Small intestine (tissue), 7 donors: ENCODE results near the gene ZNF507. TPM values are rescaled to one million over a fixed set of nuclear protein-coding genes. Genes with fewer than 3 reads are reported as not detected.

Experiments used
- DNase-seq, 2 donors: peaks; one replicate each; pipeline versions ENCODE4 v3.0.0 to v3.0.0-alpha.2; 2013
- FAIRE-seq: peaks from 2 replicates; lab custom pipeline; 2012; peaks lifted over from hg19 to GRCh38; lab: Jason Lieb, UNC
- H3K27ac ChIP-seq, 3 donors: one replicate each; pipeline ENCODE4 v1.5.1; 2013; ENCODE audit warnings: low read length in 2 of 3, mild to moderate bottlenecking in 2 of 3, control low read depth in 1 of 3, inconsistent platforms in 1 of 3, low read depth in 1 of 3, moderate library complexity in 1 of 3
- H3K27me3 ChIP-seq, 3 donors: one replicate each; pipeline ENCODE4 v1.6.1; 2013; ENCODE audit warnings: low read length in 3 of 3, inconsistent platforms in 1 of 3; ENCODE audit not compliant: control insufficient read depth in 3 of 3, insufficient read depth in 3 of 3
- H3K36me3 ChIP-seq, 3 donors: one replicate each; pipeline ENCODE4 v1.6.1; 2013; ENCODE audit warnings: low read length in 3 of 3, inconsistent platforms in 1 of 3, low read depth in 1 of 3, mild to moderate bottlenecking in 1 of 3, moderate library complexity in 1 of 3; ENCODE audit not compliant: control insufficient read depth in 3 of 3, insufficient read depth in 2 of 3
- H3K4me1 ChIP-seq, 3 donors: one replicate each; pipeline ENCODE4 v1.6.1; 2013; ENCODE audit warnings: low read length in 2 of 3, inconsistent platforms in 1 of 3, low read depth in 1 of 3, mild to moderate bottlenecking in 1 of 3, moderate library complexity in 1 of 3; ENCODE audit not compliant: control insufficient read depth in 3 of 3, insufficient read depth in 2 of 3
- H3K4me3 ChIP-seq, 3 donors: one replicate each; pipeline ENCODE4 v1.5.1; 2013; ENCODE audit warnings: low read length in 3 of 3, control low read depth in 1 of 3, inconsistent platforms in 1 of 3, low read depth in 1 of 3, mild to moderate bottlenecking in 1 of 3, moderate library complexity in 1 of 3
- H3K9me3 ChIP-seq, 2 donors: one replicate each; pipeline ENCODE4 v1.6.1; 2013; ENCODE audit warnings: low read depth in 1 of 2, low read length in 1 of 2; ENCODE audit not compliant: control insufficient read depth in 2 of 2, insufficient read depth in 1 of 2
- WGBS, 3 donors: extraction: QIAGEN DNeasy Blood & Tissue Kit; methylation state at CpG; one replicate each; pipeline ENCODE4 v1.1.7; 2013; 5-methylcytosine and 5-hydroxymethylcytosine counted together
- polyA plus RNA-seq, 4 donors: library from polyadenylated mRNA; stranded (reverse) in 3 of 4; unstranded in 1 of 4; fragments of 200-250 nt in 3 of 4; fragments of 120-200 nt in 1 of 4; gene quantifications; one replicate each; pipeline versions ENCODE4 v1.2.1 to v1.2.3, GENCODE V29; 2013
- donor health status: healthy with polysubstance abuse.
- donor health status: control.
- donor health status: control.
- donor health status: Bipolar disorder and iron deficiency.
- donor health status: healthy.

ZNF507 gene
- polyA plus RNA-seq, 4 donors, result 3.2 to 17.1 (median 5.5) TPM

DNA sequence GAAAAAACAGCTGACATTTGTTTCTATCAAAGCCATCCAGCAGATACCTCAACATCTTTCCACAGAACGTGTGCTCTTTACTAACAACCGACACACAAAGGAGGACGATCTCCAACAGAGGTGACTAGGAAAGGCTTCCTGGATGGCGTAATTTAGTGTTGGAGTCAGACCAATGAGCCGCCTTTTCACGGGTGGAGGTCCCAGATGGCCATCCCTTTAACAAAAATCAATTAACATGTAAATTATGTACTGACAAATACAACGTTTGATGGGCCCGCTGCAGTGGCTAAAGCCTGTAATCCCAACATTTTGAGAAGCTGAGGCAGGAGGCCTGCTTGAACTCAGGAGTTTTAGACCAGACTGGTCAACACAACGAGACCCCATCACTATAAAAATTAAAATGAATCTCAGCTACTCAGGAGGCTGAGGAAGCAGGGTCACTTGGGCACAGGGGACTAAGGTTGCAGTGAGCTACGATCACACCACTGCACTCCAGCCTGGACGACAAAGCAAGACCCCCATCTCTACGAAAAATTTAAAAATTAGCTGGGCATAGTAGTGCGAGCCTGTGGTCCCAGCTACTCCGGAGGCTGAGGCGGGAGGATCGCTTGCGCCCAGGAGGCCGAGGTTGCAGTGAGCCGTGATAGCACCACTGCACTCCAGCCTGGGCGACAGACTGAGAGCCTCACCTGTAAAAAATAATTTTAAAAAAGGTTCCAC, 59.0 kb downstream of the ZNF507 start:
- 59 to 65% (median 63%) methylated on average over 20 of the region's 20 CpGs for WGBS, 3 donors
- FAIRE-seq, result no peak
- no peaks in the 10 kb centered on the region for H3K9me3 ChIP-seq
- H3K27me3 ChIP-seq, result no peaks in the 10 kb centered on the region
- DNase-seq, result peak in 1 of 2 donors; percentile 36
- peaks cover 2 to 4% (median 3%) of the 10 kb centered on the region in 3 donors for H3K4me1 ChIP-seq
- peak overlapping the region; percentile 93 to 98 (median 98) for H3K27ac ChIP-seq
- H3K36me3 ChIP-seq, result peaks cover under 1 to 3% (median 1%) of the 10 kb centered on the region in 3 donors
- H3K4me3 ChIP-seq, result peak overlapping the region; percentile 69 to 98 (median 75)

DNA sequence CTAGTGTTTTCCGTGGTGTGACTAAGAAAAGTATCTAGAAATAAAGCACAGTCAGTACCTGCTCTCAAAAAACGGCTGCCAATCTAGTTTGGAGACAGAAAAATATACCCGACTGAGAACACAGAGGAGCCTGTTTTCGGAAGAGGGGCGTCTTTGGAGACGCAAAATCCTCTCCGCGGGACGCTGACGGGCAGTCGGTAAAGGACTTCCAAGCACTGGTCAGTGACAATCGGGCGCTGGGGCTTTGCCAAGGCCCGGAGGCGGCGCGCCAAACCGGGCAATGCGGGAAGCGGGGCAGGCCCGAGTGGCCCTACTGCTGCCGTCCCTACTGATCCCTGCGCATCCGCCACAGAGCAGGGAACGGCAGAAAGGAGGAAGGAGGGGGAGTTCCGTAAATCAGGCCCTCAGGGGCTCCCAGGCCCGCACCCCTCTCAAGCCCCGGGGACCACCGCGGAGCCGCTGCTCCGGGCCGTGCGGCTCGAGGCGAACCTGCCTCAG, 59.6 kb downstream of the ZNF507 start:
- Histone ChIP-seq H3K4me1 (peaks cover 2 to 4% (median 3%) of the 10 kb centered on the region in 3 donors), H3K27ac (peak overlapping the region; percentile 93 to 98 (median 98)), H3K9me3 (no peaks in the 10 kb centered on the region), H3K36me3 (peaks cover 3 to 5% (median 4%) of the 10 kb centered on the region in 3 donors), H3K4me3 (peak overlapping the region; percentile 69 to 98 (median 75)), H3K27me3 (no peaks in the 10 kb centered on the region)
- 0 to 1% (median 0%) methylated on average over 30 to 36 of the region's 36 CpGs for WGBS, 3 donors
- DNase-seq (peak in 1 of 2 donors; percentile 28), FAIRE-seq (no peak)

- Histone ChIP-seq H3K4me1 (peaks cover 2 to 4% (median 3%) of the 10 kb centered on the region in 3 donors), H3K27ac (peak within 1 kb of the TSS; percentile 93 to 98 (median 98)), H3K9me3 (no peaks in the 10 kb centered on the region), H3K36me3 (peaks cover 3 to 5% (median 4%) of the 10 kb centered on the region in 3 donors), H3K4me3 (peak within 1 kb of the TSS; percentile 69 to 98 (median 75)), H3K27me3 (no peaks in the 10 kb centered on the region)
- FAIRE-seq (no peak), DNase-seq (peak; percentile 93 to 96)
- WGBS, 3 donors, result 0 to 1% (median 0%) methylated on average over 77 to 104 of the region's 104 CpGs
Observed at GRCh38 chr19:32405431-32406160, 60.2 kb downstream of the ZNF507 start, which contains the start of gene DPY19L3. TSS of gene DPY19L3 (plus strand) at chr19:32405770. CDS start at chr19:32408254, 2,484 bp downstream.

- H3K27me3 ChIP-seq, result no peaks in the 10 kb centered on the region
- H3K4me3 ChIP-seq, result peak overlapping the region; percentile 69 to 98 (median 75)
- 7 to 11% (median 8%) methylated on average over 24 to 33 of the region's 33 CpGs for WGBS, 3 donors
- H3K4me1 ChIP-seq, result peaks cover 2 to 4% (median 3%) of the 10 kb centered on the region in 3 donors
- no peak for FAIRE-seq
- H3K27ac ChIP-seq, result peak overlapping the region in 2 of 3 donors; percentile 98
- no peaks in the 10 kb centered on the region for H3K9me3 ChIP-seq
- H3K36me3 ChIP-seq, result peaks cover 3 to 5% (median 4%) of the 10 kb centered on the region in 3 donors
- no peak for DNase-seq
Observed at GRCh38 chr19:32406161-32407003, 61.0 kb downstream of the ZNF507 start.

DNA sequence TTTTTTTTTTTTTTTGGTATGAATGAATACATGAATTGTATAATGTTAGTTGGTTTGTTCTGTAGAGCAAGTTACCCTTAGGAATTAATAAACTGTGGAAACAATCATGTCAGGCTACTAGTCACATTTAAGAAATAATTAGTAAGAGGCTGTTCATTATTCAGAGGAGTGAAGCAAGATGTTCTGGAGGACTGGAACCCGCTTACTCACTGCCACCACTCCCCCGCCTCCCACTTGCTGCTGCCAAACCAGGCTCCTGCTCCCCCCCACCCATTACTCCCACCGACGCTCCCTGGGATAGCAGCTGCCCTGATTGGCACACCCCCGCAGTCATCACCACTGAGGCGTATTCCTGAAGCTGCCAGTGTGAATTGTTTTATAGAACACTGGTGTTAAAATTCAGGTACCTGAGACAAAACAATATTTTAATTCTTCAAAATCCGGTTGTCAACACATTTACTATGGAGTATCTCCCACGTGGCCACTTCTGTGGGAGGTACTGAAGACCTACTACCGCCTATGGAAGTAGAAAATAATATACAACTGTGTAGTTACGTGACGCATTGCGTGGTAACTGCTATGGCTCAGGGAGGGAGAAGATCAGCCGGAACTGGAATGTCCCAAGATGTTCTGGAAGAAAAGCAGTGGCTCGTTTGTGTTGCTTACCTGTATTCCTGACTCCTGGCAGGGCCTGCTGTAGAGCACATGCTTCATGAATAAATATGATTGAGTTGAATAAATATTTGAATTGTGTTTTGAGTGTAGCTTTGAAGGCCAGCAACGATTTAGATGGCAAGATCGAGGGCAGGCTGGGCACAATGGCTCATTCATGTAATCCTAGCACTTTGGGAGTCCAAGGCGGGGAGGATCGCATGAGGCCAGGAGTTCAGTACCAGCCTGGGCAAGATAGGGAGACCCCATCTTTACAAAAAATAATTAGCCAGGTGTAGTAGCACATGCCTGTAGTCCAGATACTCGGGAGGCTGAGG, 61.9 kb downstream of the ZNF507 start:
- WGBS, 3 donors, result 80 to 84% (median 82%) methylated on average over 19 of the region's 19 CpGs

DNA sequence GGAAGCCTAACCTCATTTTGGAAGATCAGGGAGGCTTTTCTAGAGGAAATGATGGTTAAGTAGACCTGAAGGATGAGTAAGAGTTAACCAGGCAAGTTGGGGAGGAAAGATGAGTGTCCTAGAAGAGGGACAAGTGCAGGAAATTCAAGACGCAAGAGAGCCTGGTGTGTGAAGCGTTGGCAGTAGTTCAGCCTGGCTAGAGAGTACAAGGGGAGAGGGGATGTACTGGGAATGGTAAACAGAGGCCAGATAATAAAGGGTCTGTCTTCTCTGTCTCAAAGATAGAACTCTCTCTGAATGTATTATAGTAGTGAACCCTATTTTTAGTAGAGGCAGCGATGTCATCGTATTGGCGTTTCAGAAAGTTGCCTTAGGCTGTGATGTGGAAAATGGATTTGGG, 69.8 kb downstream of the ZNF507 start:
- 88 to 95% (median 93%) methylated on average over 5 of the region's 5 CpGs for WGBS, 3 donors
- Histone ChIP-seq H3K27me3 (no peaks in the 10 kb centered on the region), H3K27ac (no peak overlapping the region), H3K36me3 (peaks cover 4 to 34% (median 7%) of the 10 kb centered on the region in 3 donors), H3K9me3 (no peaks in the 10 kb centered on the region), H3K4me1 (no peaks in the 10 kb centered on the region), H3K4me3 (no peak overlapping the region)
- no peak for FAIRE-seq
- DNase-seq, result no peak

More for the DNA sequence above, 61.9 kb downstream of the ZNF507 start:
- DNase-seq, result no peak
- peaks cover 7 to 11% (median 10%) of the 10 kb centered on the region in 3 donors for H3K36me3 ChIP-seq
- peak overlapping the region in 1 of 3 donors; percentile 69 for H3K4me3 ChIP-seq
- no peaks in the 10 kb centered on the region for H3K9me3 ChIP-seq
- H3K27ac ChIP-seq, result no peak overlapping the region
- no peaks in the 10 kb centered on the region for H3K27me3 ChIP-seq
- FAIRE-seq, result no peak
- peaks cover 2 to 4% (median 3%) of the 10 kb centered on the region in 3 donors for H3K4me1 ChIP-seq

DNA sequence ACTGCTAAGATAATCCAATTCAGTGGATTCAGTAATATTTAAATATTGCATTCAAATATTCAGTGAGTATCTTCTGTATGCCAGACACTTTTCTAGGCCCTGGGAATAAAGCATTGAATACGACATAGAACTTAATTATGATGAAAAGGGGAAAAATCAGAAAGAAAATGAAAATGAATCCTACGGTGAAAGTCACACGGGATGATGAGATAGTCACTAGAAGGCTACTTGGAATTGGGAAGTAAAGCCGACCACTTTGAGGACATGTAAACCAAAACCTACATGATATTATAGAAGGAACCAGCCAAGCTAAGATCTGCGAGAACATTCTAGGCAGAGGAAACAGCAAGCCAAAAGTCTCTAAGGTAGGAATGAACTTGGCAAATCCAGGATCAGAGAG, 70.3 kb downstream of the ZNF507 start:
- H3K4me1 ChIP-seq, result no peaks in the 10 kb centered on the region
- H3K27me3 ChIP-seq, result no peaks in the 10 kb centered on the region
- no peak for DNase-seq
- no peak overlapping the region for H3K4me3 ChIP-seq
- 88 to 97% (median 96%) methylated on average over 5 of the region's 5 CpGs for WGBS, 3 donors
- H3K27ac ChIP-seq, result no peak overlapping the region
- H3K36me3 ChIP-seq, result peaks cover 4 to 37% (median 7%) of the 10 kb centered on the region in 3 donors
- H3K9me3 ChIP-seq, result no peaks in the 10 kb centered on the region
- no peak for FAIRE-seq
